Cardiac muscle cell (in vitro differentiated cells and primary cell): Measurements from ENCODE around the gene SYTL2. TPM values are rescaled to one million over a fixed set of nuclear protein-coding genes. Genes with fewer than 3 reads are reported as not detected.
"Not testable (repeated sequence)": the region's sequence is repeated elsewhere in the genome, so short reads cannot be mapped to it uniquely, and the experiment has no call there.

Experiments used
- DNase-seq, 2 donors: peaks; one replicate each; pipeline versions ENCODE4 v3.0.0 to v3.0.0-alpha.2; 2010 to 2017; ENCODE audit warnings: low read depth in 1 of 2, low spot score in 1 of 2
- H3K27ac ChIP-seq: fragments of 200-600 bp; sonication (generic); 2 replicates; pipeline ENCODE4 v1.5.1; 2016
- H3K27me3 ChIP-seq: fragments of 200-600 bp; sonication (generic); 2 replicates; pipeline ENCODE4 v1.6.0; 2016; ENCODE audit warnings: control low read depth
- H3K36me3 ChIP-seq: fragments of 200-600 bp; sonication (generic); 2 replicates; pipeline ENCODE4 v1.5.1; 2016; ENCODE audit warnings: control low read depth
- H3K4me1 ChIP-seq: fragments of 200-600 bp; sonication (generic); 2 replicates; pipeline ENCODE4 v1.8.1; 2017; ENCODE audit warnings: low read depth, mild to moderate bottlenecking, mixed run types
- H3K4me3 ChIP-seq: fragments of 200-600 bp; sonication (generic); 2 replicates; pipeline ENCODE4 v1.5.1; 2016; ENCODE audit warnings: mild to moderate bottlenecking
- H3K9me3 ChIP-seq: fragments of 200-600 bp; sonication (generic); 2 replicates; pipeline ENCODE4 v1.5.1; 2017; ENCODE audit warnings: low read depth, mild to moderate bottlenecking, control low read depth
- CTCF ChIP-seq: IDR thresholded peaks from 2 replicates; pipeline ENCODE4 v1.5.1; 2012; ENCODE audit warnings: low read depth, mild to moderate bottlenecking, low read length
- polyA plus RNA-seq: library from polyadenylated mRNA; unstranded; fragments of >200 nt; fragmentation: Nextera tagmentation; extraction: Ambion mirVana; gene quantifications from 2 replicates; pipeline ENCODE4 v1.2.1, GENCODE V29; 2016
- total RNA-seq: library from RNA; depleted of rRNA; stranded (reverse); fragments of >200 nt; gene quantifications from 2 replicates; pipeline ENCODE4 v1.2.3, GENCODE V29; 2016

SYTL2 gene
- total RNA-seq (2.5 and 4.1 TPM in 2 replicates), polyA plus RNA-seq (1.2 and 1.7 TPM in 2 replicates)

- Histone ChIP-seq H3K9me3 (no peaks in the 10 kb centered on the region), H3K27ac (no peak within 1 kb of the TSS), H3K4me1 (no peaks in the 10 kb centered on the region), H3K27me3 (peaks cover 50% of the 10 kb centered on the region), H3K36me3 (no peaks in the 10 kb centered on the region), H3K4me3 (peak within 1 kb of the TSS; percentile 45)
- no peak for TF ChIP-seq CTCF
- peak; percentile 46 to 86 for DNase-seq
Measured at GRCh38 chr11:85810871-85811611, at the start of gene SYTL2. Gene SYTL2 (minus strand): TSS chr11:85811141. CDS start chr11:85757725, 53,416 bp downstream.

- DNase-seq, H3K4me3 ChIP-seq, H3K36me3 ChIP-seq, H3K27ac ChIP-seq, H3K27me3 ChIP-seq, H3K4me1 ChIP-seq, H3K9me3 ChIP-seq: not testable (repeated sequence)
Measured at GRCh38 chr11:85859541-85859940, 48.6 kb upstream of the SYTL2 start.

GRCh38 chr11:85857098-85857497 lies 46.2 kb upstream of the SYTL2 start:
- Histone ChIP-seq H3K4me1 (peaks cover 7% of the 10 kb centered on the region), H3K27me3 (no peaks in the 10 kb centered on the region), H3K27ac (no peak overlapping the region), H3K9me3 (no peaks in the 10 kb centered on the region), H3K36me3 (no peaks in the 10 kb centered on the region), H3K4me3 (no peak overlapping the region)
- no peak for TF ChIP-seq CTCF
- no peak for DNase-seq

- peak within 1 kb of the TSS; percentile 26 for H3K4me3 ChIP-seq
- DNase-seq, result peak in 1 of 2 donors; percentile 32
- no peaks in the 10 kb centered on the region for H3K9me3 ChIP-seq
- no peaks in the 10 kb centered on the region for H3K27me3 ChIP-seq
- H3K36me3 ChIP-seq, result no peaks in the 10 kb centered on the region
- no peak for TF ChIP-seq CTCF
- H3K4me1 ChIP-seq, result peaks cover 7% of the 10 kb centered on the region
- peak within 1 kb of the TSS; percentile 44 for H3K27ac ChIP-seq
Measured at GRCh38 chr11:85855341-85855656, 44.4 kb upstream of the SYTL2 start, which contains the start of gene CCDC83. Gene CCDC83 (plus strand): TSS chr11:85855383. CDS start chr11:85865124, 9,741 bp downstream.

- H3K4me3 ChIP-seq, result peak overlapping the region; percentile 26
- peak; percentile 59 for TF ChIP-seq CTCF
- H3K27me3 ChIP-seq, result no peaks in the 10 kb centered on the region
- no peaks in the 10 kb centered on the region for H3K36me3 ChIP-seq
- peaks cover 7% of the 10 kb centered on the region for H3K4me1 ChIP-seq
- peak; percentile 90 to 97 for DNase-seq
- H3K27ac ChIP-seq, result peak overlapping the region; percentile 44
- no peaks in the 10 kb centered on the region for H3K9me3 ChIP-seq
Measured at GRCh38 chr11:85854557-85855340, 43.8 kb upstream of the SYTL2 start.

- no peak for DNase-seq
- no peak for TF ChIP-seq CTCF
- no peak overlapping the region for H3K27ac ChIP-seq
Measured at GRCh38 chr11:85854212-85854556, 43.2 kb upstream of the SYTL2 start.

GRCh38 chr11:85853541-85853940 lies 42.6 kb upstream of the SYTL2 start:
- H3K9me3 ChIP-seq, H3K4me3 ChIP-seq, H3K27me3 ChIP-seq, H3K4me1 ChIP-seq, H3K27ac ChIP-seq, DNase-seq, H3K36me3 ChIP-seq: not testable (repeated sequence)

More at GRCh38 chr11:85854212-85854556, 43.2 kb upstream of the SYTL2 start:
- Histone ChIP-seq H3K4me1 (peaks cover 7% of the 10 kb centered on the region), H3K36me3 (no peaks in the 10 kb centered on the region), H3K27me3 (no peaks in the 10 kb centered on the region), H3K4me3 (peak overlapping the region; percentile 26), H3K9me3 (no peaks in the 10 kb centered on the region)

- not testable (repeated sequence) for H3K36me3 ChIP-seq, DNase-seq, H3K9me3 ChIP-seq, H3K4me1 ChIP-seq, H3K4me3 ChIP-seq, H3K27ac ChIP-seq, H3K27me3 ChIP-seq
Measured at GRCh38 chr11:85852754-85853153, 41.8 kb upstream of the SYTL2 start.
